HG02763 (cell line): Measurements from ENCODE around the gene HORMAD2.

Source experiments
- ATAC-seq: cut with Tn5 transposase; IDR thresholded peaks from one replicate; pipeline ENCODE4 v1.9.1; 2021; ENCODE audit warnings: mild to moderate bottlenecking, moderate library complexity; ENCODE audit not compliant: unreplicated experiment

HORMAD2 gene

GRCh38 chr22:30224161-30224857 is 144.0 kb downstream of the HORMAD2 start:
- ATAC-seq: no peak

- ATAC-seq: no peak
Measured at GRCh38 chr22:30225220-30225927, 145.1 kb downstream of the HORMAD2 start.

GRCh38 chr22:30226192-30226832 is 146.0 kb downstream of the HORMAD2 start:
- ATAC-seq: no peak
